ENCODE measurements around the gene C3orf18.

Gene C3orf18

DNA sequence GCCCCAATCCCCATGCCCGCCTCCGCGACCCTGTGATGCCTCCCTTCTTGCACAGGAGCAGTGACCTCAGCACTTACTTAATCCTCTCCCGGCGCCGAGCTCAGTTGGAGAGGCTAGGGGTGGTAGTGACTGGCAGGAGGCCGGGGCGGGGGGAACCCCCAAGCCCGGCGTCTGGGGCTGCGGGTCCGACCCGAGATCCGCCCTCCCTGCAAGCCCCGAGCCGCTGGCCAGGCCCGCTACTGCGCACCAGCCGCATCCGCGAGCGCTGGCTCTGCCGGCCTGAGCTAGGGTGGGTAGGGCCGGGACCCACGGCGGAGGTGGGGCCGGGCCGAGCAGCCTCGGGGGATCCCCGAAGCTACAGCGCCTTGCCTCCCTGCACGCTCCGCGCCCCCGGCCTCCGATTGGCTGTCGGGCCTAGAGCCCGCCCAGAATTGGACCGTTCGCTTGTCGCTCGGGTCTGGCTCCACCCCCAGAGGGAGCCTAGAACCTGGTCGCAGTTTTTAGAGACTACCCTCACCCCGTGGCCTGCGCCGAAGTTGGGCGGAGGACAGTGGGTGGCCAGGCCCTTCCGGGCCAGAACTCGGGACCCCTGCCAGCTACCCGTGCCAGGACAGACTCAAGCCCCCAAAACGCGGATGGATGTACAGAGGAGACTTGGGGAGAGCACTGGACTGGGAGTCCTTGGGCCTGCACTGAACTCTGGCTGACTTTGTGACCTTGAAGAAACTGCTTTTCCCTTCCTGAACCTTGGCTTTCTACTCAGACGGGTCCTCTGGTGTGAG is at the start of gene C3orf18:
Gene C3orf18, minus strand, starts transcription at position 362 of the 782 bp plus-strand sequence. CDS start 2,048 bp downstream, outside the sequence.
- peak; percentile 97 for DNase-seq (ENCODE audit: low spot score)

DNA sequence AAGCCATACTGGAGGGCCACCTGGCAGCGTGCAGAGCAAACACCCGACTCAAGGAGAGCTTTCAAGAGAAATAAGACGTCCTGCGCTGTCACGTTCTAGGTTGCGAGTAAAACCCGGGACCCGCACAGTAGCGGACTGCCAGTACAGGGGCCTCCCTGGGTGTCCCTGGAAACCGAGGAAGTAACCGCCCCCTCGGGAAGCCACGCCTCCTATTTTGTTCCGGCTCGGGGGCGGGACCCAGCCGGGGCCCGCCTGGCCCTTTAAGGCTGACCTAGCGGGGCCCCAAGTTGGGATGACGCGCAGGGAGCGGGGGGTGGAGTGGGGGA is 49.2 kb upstream of the C3orf18 start:
- peak; percentile 95 for DNase-seq (ENCODE audit: low spot score)

DNA sequence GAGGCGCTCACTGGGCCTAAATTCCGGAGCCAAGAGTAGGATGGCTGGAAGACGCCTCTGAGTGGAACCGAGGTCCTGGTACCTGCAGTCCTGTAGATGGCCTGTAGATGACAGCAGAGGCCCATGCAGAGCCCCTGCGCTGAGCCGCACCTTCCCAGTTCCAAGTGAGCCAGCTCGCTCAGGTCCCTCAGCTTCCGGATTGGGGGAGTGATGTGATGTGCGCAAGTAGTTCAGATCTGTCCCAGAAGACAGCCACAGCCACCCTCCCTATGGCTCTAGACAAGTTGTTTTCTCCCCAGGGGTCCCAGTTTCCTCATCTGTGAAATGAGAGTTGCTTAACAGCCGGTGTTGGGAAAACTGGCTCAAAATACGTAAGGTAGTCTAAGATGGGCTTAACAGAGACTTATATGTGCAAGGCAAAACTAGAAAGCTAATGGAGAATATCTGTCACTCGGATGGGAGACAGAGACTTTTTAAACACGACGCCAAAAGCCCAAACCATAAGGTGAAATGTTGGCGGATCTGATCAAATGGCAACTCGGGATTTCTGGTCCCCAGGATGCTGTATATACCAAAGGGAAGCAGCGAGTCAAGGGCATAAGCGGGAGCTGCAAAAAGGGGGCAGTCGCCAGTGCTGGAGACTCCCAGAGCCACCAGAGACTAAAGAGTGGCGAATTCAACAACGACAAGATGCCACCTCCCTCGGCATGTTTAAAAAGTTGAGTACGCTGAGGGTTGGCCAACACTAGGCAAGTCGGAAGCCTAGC is 48.6 kb upstream of the C3orf18 start:
- DNase-seq (ENCODE audit: low spot score): peak; percentile 86

DNA sequence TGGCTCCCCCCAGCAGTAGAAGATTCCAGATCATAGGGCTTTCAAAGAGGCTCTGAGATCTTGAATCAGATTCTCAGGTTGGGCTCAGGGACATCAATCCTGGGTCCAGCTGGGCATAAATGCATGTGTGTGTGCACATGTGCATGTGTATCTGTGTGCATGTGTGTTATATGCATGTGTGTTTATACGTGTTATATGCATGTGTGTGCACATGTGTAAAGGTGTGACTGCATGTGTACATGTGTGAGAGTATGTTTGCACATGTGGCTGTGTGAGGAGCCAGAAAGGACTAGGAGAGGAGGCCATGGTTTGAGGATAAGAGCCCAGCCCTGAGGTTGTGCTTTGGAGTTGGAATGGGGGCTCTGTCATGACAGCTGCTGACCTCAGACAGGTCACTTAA is 47.6 kb upstream of the C3orf18 start:
- no peak for DNase-seq (ENCODE audit: low spot score)

DNA sequence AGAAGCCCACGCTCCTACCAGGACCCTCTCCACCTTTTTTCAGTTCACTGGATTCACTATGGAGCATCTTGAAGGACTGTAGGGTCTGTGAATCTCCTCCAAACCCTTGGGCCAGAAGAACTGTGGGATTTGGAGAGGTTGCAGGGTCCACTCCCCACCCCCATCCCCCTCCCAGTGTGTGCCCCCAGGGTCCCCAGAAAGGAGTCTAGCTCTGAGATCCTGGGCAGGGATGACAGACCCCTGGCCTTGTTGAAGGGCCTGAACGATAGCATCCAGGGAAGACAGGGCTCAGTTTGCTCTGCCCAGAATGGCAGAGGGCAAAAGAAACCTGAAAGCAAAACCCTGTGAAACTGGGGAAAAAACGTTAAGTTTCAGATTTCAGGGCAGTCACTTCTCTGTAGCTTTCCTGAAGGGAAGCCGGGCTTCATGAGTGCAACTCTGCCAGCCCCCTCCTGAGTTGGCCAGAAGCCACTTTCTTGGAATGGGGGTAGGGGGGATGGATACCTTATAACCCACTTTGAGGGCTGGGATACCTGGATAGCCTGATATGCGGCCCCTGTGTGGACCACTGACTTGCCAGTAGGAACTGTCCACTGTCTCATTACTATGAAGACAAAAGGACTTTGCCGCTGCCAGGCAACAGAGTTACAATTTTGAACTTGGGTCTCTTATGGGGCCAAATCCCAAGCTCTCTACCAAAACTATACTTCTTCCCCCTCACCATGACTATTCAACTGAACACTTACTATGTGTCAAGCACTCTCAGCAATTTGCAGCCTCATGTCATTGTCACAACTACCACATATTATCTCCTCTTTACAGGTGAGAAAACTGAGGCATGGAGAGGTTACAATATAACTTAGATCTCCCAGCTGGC is 45.7 kb upstream of the C3orf18 start:
- DNase-seq (ENCODE audit: low spot score): no peak

DNA sequence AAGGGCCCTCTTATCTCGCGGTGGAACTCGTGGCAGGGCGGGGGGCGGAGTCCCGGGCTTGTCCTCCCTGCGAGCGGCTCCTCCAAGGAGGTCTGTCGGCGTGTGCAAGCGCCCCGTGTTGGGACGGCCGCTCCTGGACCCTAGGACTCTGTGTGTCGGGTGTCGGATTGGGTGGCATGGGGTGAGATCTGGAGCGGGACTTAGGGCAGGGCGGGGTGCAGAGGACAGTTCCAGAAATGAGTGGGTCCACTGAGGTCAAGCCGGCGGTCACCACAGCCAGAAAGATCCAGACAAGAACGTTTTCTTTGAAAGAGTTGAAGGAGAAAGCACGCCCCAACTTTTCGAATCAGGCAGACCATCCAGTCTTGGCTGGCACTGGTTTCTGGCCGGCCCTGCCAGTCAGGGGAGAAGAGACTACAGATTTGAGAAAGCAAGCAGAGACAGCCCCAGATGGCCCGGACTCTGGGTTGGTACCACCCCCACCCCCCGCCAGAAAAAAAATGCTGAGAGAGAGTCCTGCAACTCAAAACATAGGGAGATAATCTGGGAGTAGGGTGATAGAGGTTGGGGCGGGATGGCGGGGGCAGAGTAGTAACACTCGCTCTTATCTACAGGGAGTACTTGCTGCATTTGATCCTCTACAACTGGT is 44.8 kb upstream of the C3orf18 start:
- DNase-seq (ENCODE audit: low spot score): no peak

DNA sequence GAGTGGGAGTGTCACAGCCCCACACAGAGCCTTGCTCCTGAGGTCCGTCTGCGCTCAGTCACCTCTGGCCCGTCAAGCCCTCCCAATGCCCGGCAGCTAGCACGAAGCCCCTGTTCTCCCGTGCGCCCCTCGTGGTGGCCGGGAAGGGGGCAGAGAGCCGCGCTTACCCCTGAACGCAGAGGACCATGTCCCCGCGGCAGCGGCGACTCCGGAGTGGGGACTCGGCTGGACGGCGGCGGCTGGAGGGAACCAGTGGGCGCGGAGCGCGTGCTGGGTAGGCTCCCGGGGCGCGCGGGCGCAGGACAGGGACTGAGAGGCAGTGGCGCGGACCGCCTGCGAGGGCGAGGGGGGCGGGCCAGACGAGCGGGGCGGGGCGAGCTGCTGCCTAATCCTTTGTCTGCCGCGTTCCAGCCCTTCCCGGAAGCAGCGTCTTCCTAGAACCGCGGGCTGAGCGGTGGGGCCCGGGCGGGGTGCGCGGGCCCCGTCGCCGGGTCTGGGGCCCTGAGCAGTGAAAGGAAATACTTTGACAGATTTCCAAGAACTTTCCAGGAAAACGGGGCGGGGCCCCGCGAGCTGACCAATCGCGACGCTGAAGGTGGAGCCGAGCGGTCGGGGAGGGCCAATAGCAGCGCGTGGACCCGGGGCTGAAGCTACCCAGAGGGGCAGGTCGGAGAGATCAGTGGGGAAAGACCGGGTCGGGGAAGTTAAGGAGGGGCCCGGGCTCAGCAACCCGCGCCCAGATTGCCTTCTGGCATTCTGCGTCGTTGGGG is 44.1 kb upstream of the C3orf18 start, which contains the start of gene CISH:
Gene CISH, minus strand, starts transcription at position 311 of the 770 bp plus-strand sequence. Its CDS starts 124 bp downstream, at position 187.
- peak; percentile 100 for DNase-seq (ENCODE audit: low spot score)

DNA sequence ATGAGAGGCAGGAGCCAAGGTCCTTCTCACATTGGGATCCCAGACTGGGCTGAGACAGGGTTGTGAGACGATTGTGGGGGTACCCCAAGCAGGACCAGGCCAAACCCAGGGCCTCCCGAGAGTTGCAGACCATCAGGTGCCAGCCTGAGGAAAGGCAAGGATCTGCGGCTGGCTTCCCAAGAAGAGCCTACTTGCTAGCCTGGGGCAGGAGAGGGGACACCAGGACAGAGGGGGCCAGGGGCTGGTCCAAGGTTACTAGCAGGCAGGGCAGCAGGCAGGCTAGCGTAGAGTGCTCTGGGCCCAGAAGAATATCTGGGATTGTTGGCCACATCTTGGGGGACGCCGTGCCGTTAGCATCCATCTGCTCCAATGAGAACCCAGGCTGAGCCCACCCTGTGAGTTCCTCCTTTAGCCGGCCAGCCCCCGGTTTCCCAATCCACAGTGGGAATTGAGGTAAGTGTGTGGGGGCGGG is 43.5 kb upstream of the C3orf18 start:
- no peak for DNase-seq (ENCODE audit: low spot score)

DNA sequence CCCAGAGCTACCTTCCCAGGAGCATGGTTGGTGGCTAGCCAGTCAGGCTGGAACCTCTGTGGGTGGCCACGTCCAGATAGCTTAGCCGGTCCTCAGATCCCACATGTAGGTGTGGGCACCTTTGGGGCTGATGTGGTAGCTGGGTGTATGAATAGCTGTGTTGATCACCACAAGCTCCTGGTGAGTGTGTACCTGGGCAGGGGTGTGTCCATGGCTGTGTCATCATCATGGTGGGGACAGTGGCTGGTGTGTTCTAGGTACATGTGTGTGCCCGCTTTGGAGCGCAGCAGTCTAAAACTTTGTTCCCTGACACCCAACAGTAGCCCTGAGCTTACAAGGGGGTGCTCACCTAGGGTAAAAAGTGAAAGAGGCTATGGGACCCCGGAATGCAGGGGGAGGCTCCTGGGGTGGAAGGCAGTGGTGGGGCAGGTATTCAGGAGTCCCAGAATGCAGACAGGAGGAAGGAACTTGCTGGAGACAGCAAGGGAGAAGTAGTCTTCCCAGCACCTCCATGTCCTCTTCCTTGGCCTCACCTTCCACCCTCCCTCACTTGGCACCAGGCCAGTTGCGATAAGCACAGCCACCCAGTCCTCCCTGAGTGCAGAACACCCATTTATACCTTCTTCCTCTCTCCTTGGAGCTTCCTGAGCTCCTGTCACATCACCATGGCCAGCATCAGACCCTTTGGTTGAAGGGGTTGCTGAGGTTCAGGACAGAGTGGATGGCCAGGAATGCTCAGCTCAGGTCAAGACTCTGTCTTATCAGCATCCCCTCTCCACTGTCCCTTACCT is 42.8 kb upstream of the C3orf18 start:
- DNase-seq (ENCODE audit: low spot score): peak; percentile 77

DNA sequence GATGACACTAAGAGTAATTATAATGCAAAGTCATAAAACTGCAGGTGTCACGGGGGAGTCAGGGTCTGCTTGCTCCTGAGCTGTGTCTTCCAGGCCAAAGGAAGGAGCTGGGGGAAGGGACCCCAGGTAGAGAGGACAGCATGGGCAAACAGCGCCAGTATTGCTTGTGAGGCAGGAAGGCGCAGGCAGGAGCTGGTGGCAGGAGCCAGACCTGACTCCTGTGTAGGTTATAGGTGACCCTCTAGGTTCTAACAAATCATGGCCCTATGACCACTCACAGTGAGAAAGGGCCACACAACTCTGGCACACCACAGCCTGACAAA is 42.2 kb upstream of the C3orf18 start:
- no peak for DNase-seq (ENCODE audit: low spot score)

DNA sequence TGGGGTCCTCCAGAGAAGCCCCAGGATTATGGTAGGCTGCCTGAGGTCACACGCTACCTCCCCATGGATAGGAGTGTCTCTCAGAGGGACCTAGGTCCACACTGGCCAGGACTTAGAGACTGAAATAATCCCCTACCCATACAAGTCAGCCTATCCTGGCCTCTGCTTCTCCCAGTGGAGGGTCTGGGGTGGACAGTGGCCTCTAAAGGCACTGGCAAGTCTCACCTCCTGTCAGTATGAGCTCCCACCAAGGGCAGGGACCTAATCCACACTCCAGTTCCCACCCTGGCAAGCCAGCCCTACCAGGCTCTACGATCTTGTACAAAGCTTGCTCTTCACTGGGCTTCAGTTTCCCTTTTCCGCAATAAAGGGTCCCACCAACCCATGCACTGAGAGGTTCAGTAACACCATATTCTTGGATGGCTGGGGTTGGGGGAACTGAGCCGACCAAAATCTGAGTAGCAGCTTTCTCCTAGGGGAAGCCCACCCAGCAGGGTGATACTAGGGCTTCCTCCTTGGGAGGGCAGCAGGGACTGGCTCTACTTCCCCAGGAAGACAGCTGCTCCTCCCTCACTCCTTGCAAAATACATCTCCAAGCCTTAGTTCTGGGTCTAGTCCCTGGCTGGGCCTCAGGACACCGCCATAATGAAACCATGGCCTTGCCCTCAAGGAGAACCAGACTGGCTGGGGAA is 41.7 kb upstream of the C3orf18 start:
- DNase-seq (ENCODE audit: low spot score): no peak

DNA sequence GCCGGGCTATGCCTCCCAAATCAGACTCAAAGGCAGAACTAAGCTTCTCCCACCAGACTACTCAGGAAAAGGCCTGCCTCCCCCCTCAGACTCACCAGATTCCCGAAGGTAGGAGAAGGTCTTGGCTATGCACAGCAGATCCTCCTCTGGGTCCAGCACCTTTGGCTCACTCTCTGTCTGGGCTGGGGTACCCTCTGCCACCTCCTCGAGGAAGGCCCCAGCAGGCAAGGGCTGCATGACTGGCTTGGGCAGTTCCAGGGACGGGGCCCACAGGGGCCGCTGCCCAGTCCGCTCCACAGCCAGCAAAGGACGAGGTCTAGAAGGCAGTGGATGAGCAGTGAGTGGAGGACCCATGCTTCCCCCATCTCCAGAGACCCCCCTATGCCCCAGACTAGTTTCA is 40.7 kb upstream of the C3orf18 start:
- no peak for DNase-seq (ENCODE audit: low spot score)

DNA sequence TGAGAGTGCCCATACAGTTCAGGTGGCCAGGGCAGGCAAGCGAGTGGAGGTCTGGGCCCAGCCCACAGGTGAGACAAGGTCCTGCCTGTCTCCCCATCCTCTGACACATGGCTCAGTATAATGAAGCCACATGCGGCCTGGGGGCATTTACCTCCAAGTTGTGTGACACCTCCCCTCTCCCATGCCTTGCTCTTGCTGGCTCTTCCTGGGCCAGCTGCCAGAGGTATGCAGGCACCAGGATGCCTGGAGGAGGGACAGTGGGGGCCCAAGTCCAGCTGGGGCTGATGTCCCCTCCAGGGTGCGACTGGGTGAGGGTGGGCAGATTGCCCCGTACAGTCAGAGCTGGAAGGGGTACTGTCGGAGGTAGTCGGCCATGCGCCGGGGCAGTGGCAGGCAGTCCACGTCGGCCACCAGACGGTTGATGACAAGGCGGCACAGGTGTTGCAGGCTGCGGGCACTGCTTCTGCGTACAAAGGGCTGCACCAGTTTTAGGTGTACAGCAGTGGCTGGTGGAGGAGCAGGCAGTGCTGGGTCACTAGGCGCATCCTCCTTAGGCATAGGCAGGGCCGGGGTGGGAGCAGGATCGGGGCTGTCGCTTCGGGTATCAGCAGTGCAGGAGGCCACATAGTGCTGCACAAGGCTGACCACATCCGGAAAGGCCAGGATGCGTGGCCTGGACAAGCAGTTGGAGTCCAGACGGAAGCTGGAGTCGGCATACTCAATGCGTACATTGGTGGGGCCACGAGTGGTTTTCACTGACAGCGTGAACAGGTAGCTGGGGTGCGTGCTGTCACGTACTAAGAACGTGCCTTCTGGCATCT is 39.9 kb upstream of the C3orf18 start:
- no peak for DNase-seq (ENCODE audit: low spot score)

DNA sequence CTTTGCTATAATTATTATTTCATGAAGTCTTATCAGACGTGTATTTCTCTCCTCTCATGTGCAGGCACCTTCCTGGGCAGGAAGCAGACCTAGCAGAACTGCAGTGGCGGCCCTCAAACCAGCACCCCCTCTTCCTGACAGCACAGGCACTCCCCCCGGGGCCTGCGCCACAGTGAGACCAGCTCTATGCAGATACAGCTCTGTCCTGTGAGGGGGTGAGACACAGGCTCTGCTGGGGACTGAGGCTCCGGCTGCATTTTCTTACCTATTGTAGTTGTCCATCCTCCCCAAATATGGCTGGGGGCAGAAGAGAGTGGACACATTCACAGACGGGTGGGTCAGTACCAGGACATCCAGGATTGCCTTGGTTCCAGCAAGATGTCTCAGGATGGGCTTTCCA is 39.0 kb upstream of the C3orf18 start:
- peak; percentile 50 for DNase-seq (ENCODE audit: low spot score)

DNA sequence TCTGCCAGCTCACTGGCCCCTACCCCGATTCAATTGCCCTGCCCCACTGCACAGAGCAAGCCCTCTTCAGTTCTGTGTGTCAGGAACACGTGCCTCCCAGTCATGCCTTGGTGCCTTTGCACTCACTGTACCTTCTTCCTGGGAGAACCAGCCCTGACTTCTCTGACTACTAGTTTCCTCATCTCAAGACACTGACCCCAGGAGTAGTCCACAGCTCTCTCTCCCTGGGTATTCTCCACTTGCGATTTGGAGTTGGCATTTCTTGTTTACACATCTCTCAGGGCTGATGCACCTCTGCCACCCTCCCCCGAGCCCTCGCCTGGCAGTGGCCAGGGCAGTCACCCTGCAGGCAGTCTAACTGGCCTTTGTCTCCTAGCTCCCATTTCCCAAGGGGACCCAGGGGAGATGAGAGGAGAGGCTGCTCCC is 38.4 kb upstream of the C3orf18 start:
- no peak for DNase-seq (ENCODE audit: low spot score)

DNA sequence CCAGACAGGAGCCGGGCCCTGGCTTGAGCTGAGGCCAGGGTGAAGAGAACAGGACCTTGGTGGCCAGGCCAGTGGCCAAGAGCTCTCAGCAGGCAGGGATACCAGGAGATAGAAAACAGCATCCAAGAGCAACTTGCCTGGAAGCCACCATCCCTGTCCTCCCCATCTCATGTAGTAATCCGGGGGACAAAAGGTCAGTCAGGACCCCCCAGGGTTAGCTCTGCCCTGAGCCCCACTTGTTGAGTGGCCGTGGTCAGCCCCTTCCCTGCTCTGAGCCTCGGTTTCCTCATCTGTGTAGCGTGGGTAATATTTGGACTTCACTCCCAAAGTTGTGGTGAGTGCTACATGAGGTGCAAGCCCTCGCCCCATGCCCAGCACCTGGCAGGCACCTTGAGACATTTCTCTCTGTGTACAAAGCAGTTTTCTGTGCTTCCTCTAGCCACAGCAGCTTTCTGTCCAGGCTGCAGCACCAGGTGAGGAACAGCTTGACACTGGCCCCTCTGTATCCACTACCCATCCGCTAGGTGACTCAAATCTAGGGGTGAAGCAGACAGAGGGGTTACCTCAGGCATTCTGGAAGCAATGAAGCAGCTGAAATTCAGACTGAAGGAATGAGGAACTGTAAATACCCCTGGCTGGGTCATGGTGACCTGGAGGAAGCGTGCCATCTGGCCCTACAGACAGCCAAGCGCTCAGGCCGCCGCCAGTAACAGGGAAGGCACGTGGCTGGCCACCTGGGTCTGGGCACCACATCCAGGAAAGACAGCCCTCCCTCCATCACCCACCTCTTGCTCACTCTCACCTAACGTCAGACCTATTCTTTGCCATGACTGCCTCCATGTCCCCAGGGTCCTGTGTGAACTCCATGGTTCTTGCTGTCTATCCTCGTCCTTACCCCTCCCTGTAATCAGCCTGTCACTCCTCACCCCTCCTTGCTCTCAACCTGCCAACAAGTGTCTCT is 37.4 kb upstream of the C3orf18 start:
- DNase-seq (ENCODE audit: low spot score): no peak

DNA sequence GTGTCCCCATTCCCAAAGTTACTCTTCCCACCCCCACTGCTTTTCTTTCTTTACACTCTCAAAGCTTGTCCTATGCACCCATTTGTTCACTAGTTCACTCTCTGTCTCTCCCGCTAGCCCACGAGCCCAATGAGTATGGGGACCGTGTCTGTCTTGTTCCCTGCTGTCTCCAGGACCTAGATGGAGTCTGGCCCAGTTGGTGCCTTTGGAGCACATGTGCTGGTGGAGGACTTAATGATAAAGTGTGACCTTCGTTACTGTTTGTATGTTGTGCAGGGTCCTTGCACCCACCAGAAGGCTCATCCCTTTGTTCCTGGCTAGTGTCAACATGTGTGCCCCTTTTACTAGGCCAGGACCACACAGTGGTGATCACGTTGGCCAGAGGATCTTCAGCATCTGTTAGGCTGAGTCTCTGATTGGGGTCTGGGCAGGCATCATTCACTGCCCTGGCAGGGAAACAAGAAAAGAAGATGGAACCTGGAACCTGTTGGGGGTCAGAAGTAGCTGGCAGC is 36.6 kb upstream of the C3orf18 start:
- DNase-seq (ENCODE audit: low spot score): no peak
